H1 (cell line): ENCODE results near the gene ANXA5. TPM values are rescaled to one million over a fixed set of nuclear protein-coding genes. Genes with fewer than 3 reads are reported as not detected.

Experiments used
- CTCF ChIA-PET: fragments of 300-600 bp; sonication (Branson Sonifier 250); formaldehyde crosslinking; loops from one replicate; lab custom pipeline; 2021; ENCODE audit not compliant: partially characterized antibody; lab: Charles Lee
- POLR2A ChIA-PET: fragments of 300-600 bp; sonication (Branson Sonifier 250); formaldehyde crosslinking; loops from one replicate; lab custom pipeline; 2021; ENCODE audit warnings: inconsistent platforms; ENCODE audit not compliant: partially characterized antibody; lab: Charles Lee
- DNase-seq, 2 experiments: peaks; one replicate each; pipeline versions ENCODE4 v3.0.0 to v3.0.0-alpha.2; 2010 to 2022; ENCODE audit warnings: low spot score in 2 of 2, low read depth in 1 of 2, mixed read lengths in 1 of 2
- FAIRE-seq: peaks from 2 replicates; lab custom pipeline; 2011; peaks lifted over from hg19 to GRCh38; lab: Jason Lieb, UNC
- H2AFZ ChIP-seq: 2 replicates; pipeline ENCODE4 v1.8.1; 2012; ENCODE audit warnings: low read length, inconsistent platforms
- H2AK5ac ChIP-seq: 2 replicates; pipeline ENCODE4 v1.6.1; 2013; ENCODE audit warnings: low read depth, low read length
- H2BK120ac ChIP-seq: replicated peaks from 2 replicates; pipeline ENCODE3; 2013; ENCODE audit warnings: low read depth, low read length, inconsistent platforms
- H2BK12ac ChIP-seq: 2 replicates; pipeline ENCODE4 v1.6.1; 2013; ENCODE audit warnings: low read depth, low read length
- H2BK15ac ChIP-seq: 2 replicates; pipeline ENCODE4 v1.6.1; 2013; ENCODE audit warnings: low read length
- H2BK20ac ChIP-seq: 2 replicates; pipeline ENCODE4 v1.6.1; 2013; ENCODE audit warnings: low read length
- H2BK5ac ChIP-seq: 2 replicates; pipeline ENCODE4 v1.6.1; 2013; ENCODE audit warnings: low read depth, low read length
- H3K14ac ChIP-seq: 2 replicates; pipeline ENCODE4 v1.6.1; 2013; ENCODE audit warnings: inconsistent platforms; ENCODE audit not compliant: insufficient read length
- H3K18ac ChIP-seq: 2 replicates; pipeline ENCODE4 v1.6.1; 2013; ENCODE audit warnings: low read length; ENCODE audit errors: extremely low read depth
- H3K23ac ChIP-seq: 2 replicates; pipeline ENCODE4 v1.6.1; 2013; ENCODE audit warnings: inconsistent platforms; ENCODE audit not compliant: insufficient read length
- H3K23me2 ChIP-seq: 2 replicates; pipeline ENCODE4 v1.6.1; 2013; ENCODE audit warnings: low read depth, low read length
- H3K27ac ChIP-seq: 2 replicates; pipeline ENCODE4 v1.6.1; 2011; ENCODE audit warnings: low read depth, low read length, inconsistent platforms
- H3K27me3 ChIP-seq, 4 experiments: replicated peaks in 1 of 4; 1 replicate in 1 of 4; 2 replicates in 3 of 4; pipeline versions ENCODE4 v1.6.1 to v1.8.1; 2011 to 2013; ENCODE audit warnings: low read length in 3 of 4, mild to moderate bottlenecking in 3 of 4, inconsistent platforms in 2 of 4, mixed read lengths in 2 of 4, moderate library complexity in 1 of 4; ENCODE audit not compliant: control insufficient read depth in 3 of 4, insufficient read depth in 3 of 4; ENCODE audit errors: extremely low read depth in 1 of 4
- H3K36me3 ChIP-seq, 4 experiments: 2 replicates each; pipeline versions ENCODE4 v1.6.1 to v1.8.1; 2011 to 2013; ENCODE audit warnings: mild to moderate bottlenecking in 4 of 4, low read length in 3 of 4, moderate library complexity in 2 of 4, control low read depth in 1 of 4, inconsistent platforms in 1 of 4; ENCODE audit not compliant: insufficient read depth in 4 of 4, control insufficient read depth in 2 of 4
- H3K4ac ChIP-seq: replicated peaks from 2 replicates; pipeline ENCODE3; 2013; ENCODE audit warnings: low read length, low read depth, mixed read lengths, inconsistent platforms; ENCODE audit not compliant: insufficient read length
- H3K4me1 ChIP-seq, 4 experiments: replicated peaks in 1 of 4; 1 replicate in 1 of 4; 2 replicates in 3 of 4; pipeline versions ENCODE4 v1.6.1 to v1.8.1; 2011 to 2013; ENCODE audit warnings: low read length in 3 of 4, inconsistent platforms in 2 of 4, mixed read lengths in 1 of 4; ENCODE audit not compliant: insufficient read depth in 4 of 4, control insufficient read depth in 3 of 4
- H3K4me2 ChIP-seq, 2 experiments: 2 replicates each; pipeline versions ENCODE4 v1.6.1 to v1.8.1; 2011 to 2013; ENCODE audit warnings: low read depth in 2 of 2, low read length in 2 of 2, control low read depth in 1 of 2, inconsistent platforms in 1 of 2, mild to moderate bottlenecking in 1 of 2; ENCODE audit not compliant: insufficient read depth in 1 of 2
- H3K4me3 ChIP-seq, 4 experiments: fragments of 200-600, 300-600 bp in 1 of 4; sonication (generic), shearing (Covaris generic), sonication (Bioruptor Twin) in 1 of 4; 2 replicates each; pipeline versions ENCODE4 v1.5.1 to v1.8.1; 2011 to 2016; ENCODE audit warnings: low read length in 4 of 4, low read depth in 3 of 4, control low read depth in 2 of 4, inconsistent platforms in 2 of 4, mild to moderate bottlenecking in 2 of 4, mixed read lengths in 1 of 4, moderate library complexity in 1 of 4; ENCODE audit not compliant: insufficient read depth in 2 of 4; ENCODE audit errors: extremely low read depth in 1 of 4
- H3K56ac ChIP-seq: replicated peaks from 2 replicates; pipeline ENCODE3; 2013; ENCODE audit warnings: low read depth, mild to moderate bottlenecking, mixed read lengths, low read length, inconsistent platforms; ENCODE audit not compliant: insufficient read length
- H3K79me1 ChIP-seq: 2 replicates; pipeline ENCODE4 v1.6.1; 2013; ENCODE audit warnings: low read depth, low read length, control low read depth
- H3K79me2 ChIP-seq, 2 experiments: 2 replicates each; pipeline versions ENCODE4 v1.6.1 to v1.8.1; 2012 to 2013; ENCODE audit warnings: low read length in 2 of 2, mild to moderate bottlenecking in 2 of 2, inconsistent platforms in 1 of 2; ENCODE audit not compliant: insufficient read depth in 2 of 2, control insufficient read depth in 1 of 2
- H3K9ac ChIP-seq, 4 experiments: replicated peaks in 1 of 4; 1 replicate in 1 of 4; 2 replicates in 3 of 4; pipeline versions ENCODE4 v1.6.1 to v1.8.1; 2011 to 2013; ENCODE audit warnings: low read depth in 3 of 4, low read length in 3 of 4, control low read depth in 2 of 4, mild to moderate bottlenecking in 2 of 4, moderate library complexity in 2 of 4, inconsistent platforms in 1 of 4; ENCODE audit errors: extremely low read depth in 1 of 4
- H3K9me3 ChIP-seq, 2 experiments: 2 replicates each; pipeline versions ENCODE4 v1.6.1 to v1.8.1; 2012 to 2013; ENCODE audit warnings: mild to moderate bottlenecking in 2 of 2, moderate library complexity in 2 of 2, control low read depth in 1 of 2, inconsistent platforms in 1 of 2, low read depth in 1 of 2, low read length in 1 of 2, mixed read lengths in 1 of 2; ENCODE audit not compliant: insufficient read depth in 2 of 2
- H4K20me1 ChIP-seq, 2 experiments: replicated peaks in 1 of 2; 2 replicates each; pipeline versions ENCODE3 to v1.8.1; 2011 to 2013; ENCODE audit warnings: inconsistent platforms in 2 of 2, low read length in 2 of 2, mild to moderate bottlenecking in 1 of 2; ENCODE audit not compliant: insufficient read depth in 2 of 2, control insufficient read depth in 1 of 2
- H4K5ac ChIP-seq: 2 replicates; pipeline ENCODE4 v1.6.1; 2013; ENCODE audit warnings: low read length, low read depth, mixed read lengths, inconsistent platforms; ENCODE audit not compliant: insufficient read length
- H4K8ac ChIP-seq: 2 replicates; pipeline ENCODE4 v1.8.0; 2013; ENCODE audit warnings: mild to moderate bottlenecking, moderate library complexity, low read length, inconsistent platforms; ENCODE audit not compliant: insufficient read depth; ENCODE audit errors: extremely low read depth
- H4K91ac ChIP-seq: replicated peaks from 2 replicates; pipeline ENCODE3; 2013; ENCODE audit warnings: low read length, mixed read lengths, inconsistent platforms; ENCODE audit not compliant: insufficient read length
- CTCF ChIP-seq, 3 experiments: IDR thresholded peaks; 1 replicate in 2 of 3; 2 replicates in 1 of 3; pipeline versions ENCODE4 v1.5.1 to v1.6.1; 2011; ENCODE audit warnings: low read length in 3 of 3, mild to moderate bottlenecking in 3 of 3, inconsistent platforms in 2 of 3, low read depth in 1 of 3, moderate library complexity in 1 of 3; ENCODE audit not compliant: insufficient read depth in 1 of 3; ENCODE audit errors: control extremely low read depth in 1 of 3
- RAD21 ChIP-seq, 2 experiments: IDR thresholded peaks in 1 of 2; conservative IDR thresholded peaks in 1 of 2; 2 replicates each; pipeline ENCODE4 v1.6.1; 2011; ENCODE audit warnings: low read depth in 2 of 2, low read length in 2 of 2, improper control_type of control experiment in 1 of 2, inconsistent platforms in 1 of 2, mild to moderate bottlenecking in 1 of 2, moderate library complexity in 1 of 2
- WGBS, 2 experiments: shearing (Covaris generic) in 1 of 2; methylation state at CpG; one replicate each; pipeline versions ENCODE4 v1.1.6 to v1.1.7; 2013 to 2015; ENCODE audit warnings: low lambda C conversion rate in 2 of 2, mixed read lengths in 2 of 2, inconsistent platforms in 1 of 2, low coverage in 1 of 2, missing lambda C conversion rate in 1 of 2; ENCODE audit not compliant: insufficient replicate concordance in 2 of 2, insufficient coverage in 1 of 2, insufficient read length in 1 of 2; ENCODE audit errors: extremely low coverage in 1 of 2, missing lambda C conversion rate in 1 of 2; 5-methylcytosine and 5-hydroxymethylcytosine counted together
- polyA plus RNA-seq, 7 experiments: library from polyadenylated mRNA; depleted of rRNA in 3 of 7; stranded (reverse) in 5 of 7; unstranded in 2 of 7; fragments of >200 nt in 5 of 7; fragments of 200-250 nt in 2 of 7; gene quantifications; 1 replicate in 5 of 7; 2 replicates in 1 of 7; 4 replicates in 1 of 7; pipeline versions ENCODE4 v1.2.1 to v1.2.3, GENCODE V29; 2011 to 2013; ENCODE audit warnings: missing spikeins in 2 of 7, mixed read lengths in 2 of 7
- total RNA-seq: library from RNA; stranded (reverse); fragmentation: NEBNext Ultra II Directional; extraction: Animal tissue kit (Norgen Biotek cat#: 25700); gene quantifications from 2 replicates; pipeline ENCODE4 v1.2.1, GENCODE V29; 2021

Gene ANXA5
- total and polyA plus RNA-seq, 2 of the 8 experiments (the other 6 are each of a cell fraction or from before 2014, with no cell fraction given) = 213 to 221 TPM

- H4K5ac ChIP-seq = no peak overlapping the region
- no peaks in the 10 kb centered on the region for H3K36me3 ChIP-seq
- no peak overlapping the region for H2BK15ac ChIP-seq
- H3K4me1 ChIP-seq = peaks cover 0 to 3% (median 2%) of the 10 kb centered on the region in 4 experiments; a peak in 4 of 7 replicates
- no peaks in the 10 kb centered on the region for H3K79me1 ChIP-seq
- H2BK20ac ChIP-seq = no peak overlapping the region
- no peak overlapping the region for H3K4ac ChIP-seq
- ChIA-PET POLR2A (interaction anchor here (1.0 to 1.2 kb wide), 2 partner anchors 40 to 43 kb away, joined by 3 to 9 read pairs; partner anchors contain the start of gene ANXA5), CTCF (interaction anchor here (0.6 to 2.9 kb wide), 29 partner anchors 11 to 550 kb away, joined by 3 to 16 read pairs (median 4); partner anchors contain the start of genes ANXA5 and SMIM43)
- H3K23ac ChIP-seq = no peak overlapping the region
- no peak overlapping the region for H2BK5ac ChIP-seq
- H4K8ac ChIP-seq = no peak overlapping the region
- H3K27me3 ChIP-seq = no peaks in the 10 kb centered on the region; a peak in 1 of 7 replicates
- H3K4me2 ChIP-seq = no peak overlapping the region
- H3K79me2 ChIP-seq = no peaks in the 10 kb centered on the region
- H3K18ac ChIP-seq = no peak overlapping the region
- peak; percentile 66 for FAIRE-seq
- H3K56ac ChIP-seq = no peak overlapping the region
- H2BK120ac ChIP-seq = no peak overlapping the region
- H3K14ac ChIP-seq = no peak overlapping the region
- no peak overlapping the region for H3K9ac ChIP-seq
- no peak overlapping the region for H2BK12ac ChIP-seq
- H4K20me1 ChIP-seq = no peaks in the 10 kb centered on the region
- H3K4me3 ChIP-seq = no peak overlapping the region
- 0 out of 2 replicates have a peak overlapping the region, but pooled peaks have one; percentile 15 for H2AFZ ChIP-seq
- peak in 1 of 2 experiments; percentile 51 for DNase-seq
- H3K23me2 ChIP-seq = 0 out of 2 replicates have a peak, but pooled peaks cover 2% of the 10 kb centered on the region
- no peak overlapping the region for H2AK5ac ChIP-seq
- WGBS, 2 experiments = 86% methylated on average over 5 of the region's 5 CpGs; no CpG with 5 or more reads in 1 of the 2 experiments
- H3K9me3 ChIP-seq = no peaks in the 10 kb centered on the region
- no peak overlapping the region for H4K91ac ChIP-seq
- no peak overlapping the region for H3K27ac ChIP-seq
- TF ChIP-seq RAD21 (IDR thresholded peaks at IDR 0.05 in 1 of 2, conservative IDR thresholded peaks at IDR 0.05 in 1 of 2; ENCODE audit: low read depth in 2 of 2, low read length in 2 of 2) (peak; percentile 73 to 79), CTCF (IDR thresholded peaks at IDR 0.05; ENCODE audit: control extremely low read depth in 1 of 3, insufficient read depth in 1 of 3, low read depth in 1 of 3, low read length in 3 of 3) (peak in 2 of 3 experiments; percentile 41 to 58; a peak in 3 of 4 replicates)
These were observed 40.1 kb upstream of the ANXA5 start for GRCh38 chr4:121736735-121737351.
